ENCODE results near the gene CRHR1.

CRHR1 gene

DNA sequence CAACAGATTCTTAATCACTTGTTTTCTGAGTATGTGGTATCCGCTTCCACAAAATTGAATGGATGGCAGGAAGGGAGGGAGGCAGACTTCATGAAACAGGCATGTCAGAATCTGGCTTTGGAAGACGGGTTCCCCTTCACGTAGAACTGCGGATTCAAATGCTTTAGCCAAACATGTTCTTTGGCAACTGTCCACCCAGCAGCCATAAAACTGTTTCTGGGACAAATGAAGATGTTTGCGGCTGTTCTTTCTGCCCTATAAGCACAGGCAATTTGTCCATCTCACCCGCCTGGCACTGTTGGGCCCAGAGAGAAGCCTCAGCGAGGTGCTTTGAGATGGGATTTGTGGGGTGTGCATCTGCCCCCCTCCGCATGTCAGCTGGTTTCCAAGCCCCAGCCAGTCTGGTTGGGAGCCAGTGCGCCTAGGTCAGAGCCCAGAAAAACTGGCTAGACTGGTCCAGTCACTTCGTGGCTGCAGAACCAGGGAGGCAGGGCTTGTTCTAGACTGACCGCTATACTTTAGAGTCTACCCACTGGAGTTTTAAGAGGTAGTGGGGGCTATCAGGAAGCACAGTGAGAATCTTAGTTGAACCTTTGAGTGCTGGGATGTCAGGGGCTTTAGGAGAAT lies 6.3 kb downstream of the CRHR1 start:
- no peak for DNase-seq

DNA sequence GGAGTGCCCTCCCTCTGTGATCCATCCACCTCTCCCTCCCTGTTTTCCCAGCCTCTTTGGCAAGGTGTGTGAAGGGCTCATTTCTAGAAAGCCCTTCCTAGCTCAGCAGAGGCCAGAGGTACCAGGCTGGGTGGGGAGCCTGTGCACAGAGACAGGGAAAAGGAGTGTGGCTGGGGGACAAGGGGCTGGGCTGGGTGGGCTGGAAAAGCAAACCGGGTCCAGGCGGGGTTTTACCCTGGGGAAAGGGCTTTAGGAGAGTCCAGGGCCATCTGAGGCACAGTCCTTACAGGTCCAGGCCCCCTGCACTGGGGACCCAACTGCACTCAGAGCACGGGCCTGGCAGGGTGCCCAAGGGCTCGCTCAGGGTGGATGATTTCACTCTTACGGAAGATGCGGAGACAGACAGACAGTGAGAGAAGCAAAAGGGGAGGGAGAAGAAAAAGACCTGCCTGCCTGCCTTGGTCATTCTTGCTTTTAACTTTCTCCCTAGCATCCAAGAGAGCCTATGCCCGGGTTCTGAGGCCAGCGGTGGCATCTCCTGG lies 7.0 kb downstream of the CRHR1 start:
- no peak for DNase-seq

DNA sequence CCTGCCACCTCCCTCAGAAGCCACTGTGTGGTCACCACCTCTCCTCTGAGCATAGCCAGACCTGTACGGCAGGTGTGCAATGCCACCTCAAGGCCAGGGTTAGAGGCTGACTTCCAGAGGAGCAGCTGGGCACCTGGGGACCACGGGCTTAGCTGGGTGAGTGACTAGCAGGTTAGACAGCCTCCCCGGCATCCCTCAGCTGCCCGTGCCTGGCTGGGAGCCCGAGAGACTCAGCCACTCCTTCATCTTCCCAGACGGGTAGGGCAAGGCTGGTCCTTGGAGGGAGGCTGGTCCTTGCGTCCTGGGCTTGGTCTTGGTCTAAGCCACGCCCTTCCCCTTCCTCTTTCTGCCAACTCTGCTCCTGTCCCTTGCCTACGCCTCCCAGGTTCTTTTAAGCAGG lies 7.8 kb downstream of the CRHR1 start:
- no peak for DNase-seq

DNA sequence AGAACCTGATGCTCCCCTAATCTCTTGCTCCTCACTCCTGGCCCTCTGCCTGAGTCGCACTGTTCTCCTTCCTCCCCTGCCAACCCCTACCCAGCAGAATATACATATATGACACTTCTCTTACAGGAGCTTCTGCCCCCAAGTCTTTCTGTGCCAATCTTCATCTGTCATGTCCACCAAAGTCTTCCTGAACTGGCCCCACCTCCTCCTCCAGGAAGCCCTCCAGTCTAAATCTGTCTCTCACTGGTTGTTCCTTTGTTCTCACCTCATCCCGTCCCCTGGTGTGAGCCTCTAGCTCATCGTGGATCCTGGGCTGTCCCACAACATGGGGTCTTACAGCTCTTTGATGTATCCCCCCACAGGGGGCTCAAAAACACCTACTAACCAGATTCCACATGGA lies 8.3 kb downstream of the CRHR1 start:
- DNase-seq: no peak

DNA sequence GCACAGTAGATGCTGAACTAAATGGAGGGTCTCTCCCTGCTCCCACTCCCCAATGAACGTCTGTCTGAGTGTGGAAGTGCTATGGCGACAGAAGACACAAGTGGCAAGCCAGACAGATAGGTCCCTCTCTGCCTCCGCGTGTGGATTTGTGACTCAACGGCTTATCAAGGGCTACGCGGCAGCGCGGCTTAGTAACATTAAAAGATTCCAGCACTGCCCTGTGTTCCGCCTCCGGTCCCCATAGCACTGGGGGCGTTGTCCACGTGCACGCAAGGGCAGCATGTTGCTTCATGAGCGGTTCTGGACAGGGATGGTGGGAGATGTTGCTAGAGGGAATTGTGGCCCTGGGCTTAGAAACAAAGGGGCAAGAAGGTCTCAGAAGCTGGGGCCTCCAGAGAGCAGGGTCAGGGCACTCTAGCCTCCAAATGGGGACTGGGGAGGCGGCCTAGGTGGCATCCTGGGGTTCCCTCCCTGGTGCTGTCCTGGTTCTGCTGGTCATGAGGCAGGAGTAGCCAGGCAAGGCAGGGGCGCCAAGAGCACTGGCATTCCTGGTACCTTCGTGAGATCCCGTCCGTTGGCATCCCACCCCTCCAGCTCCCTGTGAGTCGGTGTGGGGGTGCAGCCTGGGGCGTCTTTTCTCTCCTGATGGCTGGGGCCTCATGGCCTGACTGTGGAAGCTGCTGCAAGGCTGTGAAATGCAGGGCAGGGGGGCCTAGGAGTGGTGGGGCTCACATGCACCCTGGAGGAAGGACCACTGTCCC lies 9.1 kb downstream of the CRHR1 start:
- DNase-seq: no peak

DNA sequence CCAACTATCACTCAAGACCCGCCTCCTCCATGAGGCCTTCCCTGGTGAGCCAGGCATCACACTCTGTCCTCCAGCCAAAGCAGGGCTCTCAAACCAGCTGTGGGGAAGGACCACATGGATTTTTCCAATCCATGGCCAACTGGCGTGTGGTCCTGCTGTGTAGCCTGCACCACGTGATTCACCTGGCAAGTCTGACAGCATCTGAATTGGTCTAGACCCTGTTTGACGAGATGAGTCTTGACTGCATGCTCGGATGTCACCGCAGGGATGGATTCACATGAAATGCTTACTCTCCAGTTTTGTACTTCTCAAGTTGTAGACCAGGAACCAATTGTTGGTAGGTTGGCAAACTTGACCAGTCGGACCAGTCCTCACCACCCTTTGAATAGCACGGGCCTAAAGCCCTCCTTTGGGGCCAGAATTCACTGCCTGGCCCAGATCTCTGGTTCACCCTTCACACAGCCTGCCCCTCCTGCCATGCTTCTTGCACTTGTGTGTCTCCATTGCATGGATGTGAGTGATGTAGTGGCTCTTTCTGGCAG lies 9.9 kb downstream of the CRHR1 start:
- no peak for DNase-seq

DNA sequence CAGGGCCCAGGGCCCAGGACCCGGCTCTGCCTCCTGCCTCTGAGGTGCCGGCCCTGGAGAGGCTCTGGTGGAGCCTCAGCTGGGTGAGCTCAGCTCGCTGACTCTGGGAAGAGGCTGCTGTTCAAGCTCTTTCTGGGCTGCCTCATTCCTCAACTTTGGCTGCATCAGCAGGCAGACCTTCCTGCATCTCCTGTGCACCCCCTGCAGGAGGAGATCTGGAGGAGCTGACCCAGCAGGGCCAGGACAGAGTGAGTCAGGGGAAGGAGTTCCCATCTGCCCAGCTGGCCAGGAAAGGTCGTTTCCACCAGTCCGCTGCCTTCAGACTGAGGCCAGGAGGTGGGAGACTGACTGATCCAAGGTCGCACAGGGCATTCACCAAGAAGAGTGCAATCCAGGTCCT lies 10.7 kb downstream of the CRHR1 start:
- DNase-seq: no peak

DNA sequence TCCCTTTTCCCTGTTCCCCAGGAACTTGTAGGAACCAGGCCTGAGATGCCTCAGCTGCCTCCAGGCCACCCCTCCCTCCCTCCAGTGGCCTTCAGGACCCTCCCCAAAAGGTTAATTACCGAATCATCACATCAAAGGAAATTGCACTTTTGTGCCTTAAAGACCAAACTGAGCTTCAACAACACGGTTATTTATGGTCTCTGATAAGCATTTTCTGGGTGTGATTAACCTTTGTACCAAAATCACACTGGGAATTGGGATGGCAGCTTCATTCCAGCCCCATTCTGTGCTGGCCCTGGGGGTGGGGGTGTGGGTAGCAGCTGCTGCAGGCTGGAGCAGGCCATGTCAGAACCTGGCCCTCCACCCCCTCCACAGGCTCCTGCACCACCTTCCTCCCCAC lies 16.7 kb downstream of the CRHR1 start:
- no peak for DNase-seq

DNA sequence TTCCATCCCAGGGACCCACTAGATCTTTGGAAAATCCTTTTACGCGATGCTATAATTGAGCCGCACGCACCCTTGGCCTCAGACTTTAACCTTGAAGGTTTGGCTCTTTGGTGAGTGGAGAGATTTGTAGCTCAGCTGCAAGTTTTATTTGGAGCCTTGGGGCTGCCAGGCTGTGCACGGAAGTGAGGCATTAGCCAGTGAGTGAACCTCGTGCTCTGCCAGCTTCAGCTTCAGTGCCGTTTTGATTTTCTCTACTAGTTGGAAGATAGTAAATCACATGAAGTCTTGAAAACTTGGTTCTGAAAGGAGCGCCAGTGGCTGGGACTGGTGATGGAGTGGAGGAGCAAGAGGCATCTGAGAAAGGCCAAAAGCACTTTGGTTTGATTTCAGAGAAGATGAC lies 17.3 kb downstream of the CRHR1 start:
- no peak for DNase-seq

DNA sequence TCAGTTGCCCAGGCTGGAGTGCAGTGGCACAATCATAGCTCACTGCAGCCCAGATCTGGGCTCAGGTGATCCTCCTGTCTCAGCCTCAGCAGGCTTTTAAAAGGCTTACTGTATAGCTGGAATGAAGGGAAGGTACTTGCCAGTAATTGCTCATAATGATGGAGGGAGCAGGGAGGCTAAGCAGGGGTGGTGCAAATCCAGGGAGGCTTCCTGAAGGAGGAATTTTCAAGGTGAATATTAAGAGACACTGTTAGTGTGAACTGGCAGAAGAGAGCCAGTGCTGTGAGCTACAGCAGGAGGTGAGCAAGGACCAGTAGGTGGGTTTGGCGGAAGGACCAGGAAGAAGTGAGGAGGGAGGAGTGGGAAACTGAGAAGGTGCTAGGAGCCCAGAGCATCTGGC lies 24.7 kb downstream of the CRHR1 start:
- no peak for DNase-seq

DNA sequence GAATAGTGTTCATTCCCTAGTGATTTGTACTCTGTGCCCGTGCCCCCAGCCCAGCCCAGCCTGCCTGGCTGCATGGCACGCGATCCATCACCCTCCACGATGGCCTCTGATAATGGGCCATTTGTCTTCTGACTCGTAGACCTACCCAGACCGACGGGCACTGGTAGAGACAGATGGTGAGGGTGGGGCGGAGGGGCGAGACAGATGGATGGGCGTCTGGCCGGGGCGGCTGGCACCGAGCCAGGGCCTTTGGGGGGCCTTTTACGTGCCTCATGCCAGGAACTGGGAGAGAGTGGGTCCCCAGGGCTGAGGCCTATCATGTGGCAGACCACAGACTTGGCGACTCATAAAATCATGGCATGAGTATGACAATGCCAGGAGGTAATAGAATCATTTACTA lies 25.4 kb downstream of the CRHR1 start:
- DNase-seq: no peak

DNA sequence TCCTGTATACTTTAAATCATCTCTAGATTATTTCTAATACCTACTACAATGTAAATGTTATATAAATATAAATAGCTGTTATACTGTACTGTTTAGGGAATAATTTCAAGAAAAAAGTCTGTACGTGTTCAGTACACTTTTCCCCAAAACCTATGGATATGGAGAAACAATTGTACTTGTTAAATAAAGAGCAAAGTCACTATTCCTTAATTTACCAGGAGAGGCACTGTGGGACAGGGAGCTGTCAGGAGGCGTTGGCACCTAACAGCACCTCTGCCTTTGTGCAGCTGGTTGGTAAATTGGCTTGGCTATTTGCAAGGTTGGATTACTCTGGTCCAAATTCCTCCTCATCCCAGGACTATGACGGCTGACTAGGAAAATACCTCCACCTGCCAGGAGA lies 28.0 kb downstream of the CRHR1 start:
- no peak for DNase-seq

DNA sequence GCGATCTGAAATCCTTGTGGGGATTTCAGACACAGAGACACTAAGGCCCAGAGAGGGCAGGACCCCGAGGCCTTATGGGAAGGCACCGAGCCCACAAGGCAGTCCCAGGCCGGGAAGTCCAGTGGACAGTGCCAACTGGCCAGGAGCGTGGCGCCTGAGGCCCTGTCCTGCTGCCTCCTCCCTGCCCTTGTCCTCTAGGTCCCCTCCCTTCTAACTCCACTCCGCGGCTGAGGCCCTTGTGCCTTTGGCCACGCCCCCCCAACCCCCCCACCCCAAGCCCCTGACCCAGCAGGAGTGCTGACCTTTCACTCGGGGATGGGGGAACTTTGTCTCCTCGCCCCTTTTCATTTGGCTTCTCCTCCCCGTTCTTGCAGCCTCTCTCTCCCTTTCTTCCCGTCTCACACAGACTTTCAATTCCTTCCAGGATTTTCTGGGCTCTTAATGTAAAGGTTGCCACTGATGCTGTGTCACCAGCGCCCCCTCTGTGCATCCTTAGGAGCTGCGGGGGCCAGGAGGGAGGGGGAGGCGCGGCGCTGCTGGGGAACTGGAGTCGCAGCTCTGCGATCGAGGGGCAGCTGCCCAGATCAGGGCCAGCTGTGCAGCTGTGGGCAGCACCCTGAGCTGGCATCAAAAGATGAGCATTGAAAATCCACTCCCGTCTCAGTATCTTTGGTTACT lies 29.1 kb downstream of the CRHR1 start:
- DNase-seq: no peak

DNA sequence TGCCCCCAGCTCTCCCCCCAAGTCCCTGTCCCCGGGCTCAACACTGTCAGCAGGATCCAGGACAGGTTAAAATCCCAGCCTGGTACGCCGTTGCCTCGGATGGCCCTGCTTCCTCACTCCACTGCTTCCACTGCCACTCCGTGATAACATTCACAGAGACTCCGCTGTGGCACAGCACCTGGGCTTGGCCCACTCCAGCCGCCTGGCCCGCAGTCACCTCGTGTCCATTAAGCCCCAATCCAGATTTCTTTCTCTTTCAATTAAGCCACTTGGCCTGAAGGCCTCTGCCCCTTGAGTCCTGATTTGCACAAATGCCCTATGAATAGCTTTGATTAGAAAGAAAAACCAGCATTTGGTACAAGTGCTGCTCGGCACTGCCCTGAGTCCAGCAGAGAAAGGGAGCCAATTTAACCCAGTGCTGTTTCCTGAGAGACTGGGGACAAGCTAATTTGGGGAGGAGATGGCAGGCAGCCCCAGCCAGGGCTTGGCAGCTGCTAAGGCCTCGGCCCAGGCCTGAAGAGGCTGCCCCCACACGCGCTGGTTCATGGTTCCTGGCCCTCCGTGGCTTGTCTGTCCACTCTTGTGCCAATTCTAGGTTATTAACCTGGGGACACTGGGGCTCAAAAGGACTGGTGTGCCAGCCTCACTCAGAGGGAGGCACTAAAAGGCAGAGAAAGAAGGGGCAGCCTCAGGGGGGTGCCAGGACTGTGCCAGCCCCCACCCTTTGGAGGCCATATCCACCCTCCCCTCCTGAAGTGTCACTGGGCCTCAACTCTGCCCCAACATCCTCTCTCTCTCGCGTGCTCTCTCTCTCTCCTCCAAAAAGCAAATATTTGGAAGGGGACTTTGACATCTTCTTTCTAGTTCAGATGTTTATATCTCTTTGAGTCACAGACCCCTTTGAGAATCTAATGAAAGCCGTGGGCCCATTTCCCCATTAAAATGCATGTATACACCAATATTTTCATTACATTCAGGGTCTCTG lies 30.8 kb downstream of the CRHR1 start:
- no peak for DNase-seq

DNA sequence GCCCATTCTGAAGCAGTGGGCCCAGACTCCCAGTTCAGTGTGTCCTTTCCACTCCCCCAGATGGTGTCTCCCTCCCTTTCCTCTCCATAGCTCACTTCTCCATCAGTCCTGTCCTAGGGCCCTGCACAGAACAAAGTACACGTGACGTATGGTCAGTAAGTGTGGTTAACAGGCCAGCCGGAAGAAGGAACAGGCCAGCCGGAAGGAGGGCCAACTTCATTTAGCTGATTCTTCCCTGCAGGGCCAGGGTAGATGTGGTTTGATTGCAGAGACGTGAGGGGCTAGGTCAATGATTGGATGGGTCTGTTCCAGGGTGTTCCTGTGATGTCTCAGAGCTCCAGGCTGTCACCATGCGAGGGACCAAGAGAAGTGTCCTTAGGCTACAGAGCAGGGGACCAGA lies 31.6 kb downstream of the CRHR1 start:
- no peak for DNase-seq

DNA sequence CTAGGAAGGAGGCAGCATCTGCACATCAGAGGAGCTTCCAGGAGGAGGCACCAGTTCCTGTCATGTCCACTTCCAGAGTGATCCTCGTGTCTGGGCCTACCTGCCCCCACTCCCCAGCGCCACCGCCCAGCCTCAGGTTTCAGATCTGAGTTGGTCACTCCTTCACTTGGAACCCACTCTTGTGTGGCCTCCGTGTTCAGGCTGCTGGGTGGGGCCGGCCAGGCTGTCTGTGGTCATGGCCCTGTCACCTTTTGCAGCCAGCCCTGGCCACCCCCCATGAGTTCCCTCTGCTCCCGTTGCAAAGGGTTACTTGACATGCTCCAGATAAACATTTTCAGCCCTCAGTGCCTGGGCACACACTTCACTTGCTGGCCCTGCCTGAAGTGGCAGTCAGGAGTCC lies 33.9 kb downstream of the CRHR1 start:
- DNase-seq: no peak

DNA sequence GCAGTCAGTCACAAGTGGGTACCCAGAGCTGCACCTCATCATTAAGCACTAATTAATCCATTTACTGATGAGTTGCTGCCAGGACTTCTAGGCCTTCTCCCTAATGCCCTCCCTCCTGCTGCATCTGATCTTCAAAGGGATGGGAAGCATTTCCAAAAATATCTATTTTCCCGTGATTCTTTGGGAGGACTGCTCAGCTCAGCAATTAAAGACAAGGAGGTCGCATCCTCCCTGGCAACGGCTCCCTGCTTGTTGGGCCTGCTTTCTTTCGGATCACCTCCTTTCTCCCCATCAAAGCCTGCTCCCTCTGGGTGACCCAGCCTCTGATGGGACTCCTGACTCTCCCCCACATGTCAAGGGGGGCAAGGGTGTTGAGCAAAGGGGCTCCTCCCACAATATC lies 34.6 kb downstream of the CRHR1 start:
- DNase-seq: no peak

DNA sequence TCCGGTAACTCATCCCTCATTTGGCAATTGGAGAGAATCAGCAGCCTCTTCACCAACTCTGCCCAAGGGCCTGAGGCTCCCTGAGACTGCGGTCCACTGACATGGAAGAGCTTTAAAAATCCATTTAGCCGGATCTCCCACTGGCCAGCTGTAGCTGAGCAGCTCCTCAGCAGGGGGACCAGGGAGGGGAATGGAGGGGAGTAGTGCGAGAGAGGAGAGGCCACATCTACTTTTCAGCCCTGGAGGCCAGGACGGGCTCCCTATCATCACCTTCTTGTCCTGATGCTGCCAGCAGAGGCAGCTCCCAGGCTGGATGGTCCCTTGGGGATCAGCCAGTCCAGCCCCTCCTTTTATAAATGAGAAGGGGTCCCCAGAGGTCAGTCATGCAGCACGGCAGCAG lies 35.5 kb downstream of the CRHR1 start:
- no peak for DNase-seq

DNA sequence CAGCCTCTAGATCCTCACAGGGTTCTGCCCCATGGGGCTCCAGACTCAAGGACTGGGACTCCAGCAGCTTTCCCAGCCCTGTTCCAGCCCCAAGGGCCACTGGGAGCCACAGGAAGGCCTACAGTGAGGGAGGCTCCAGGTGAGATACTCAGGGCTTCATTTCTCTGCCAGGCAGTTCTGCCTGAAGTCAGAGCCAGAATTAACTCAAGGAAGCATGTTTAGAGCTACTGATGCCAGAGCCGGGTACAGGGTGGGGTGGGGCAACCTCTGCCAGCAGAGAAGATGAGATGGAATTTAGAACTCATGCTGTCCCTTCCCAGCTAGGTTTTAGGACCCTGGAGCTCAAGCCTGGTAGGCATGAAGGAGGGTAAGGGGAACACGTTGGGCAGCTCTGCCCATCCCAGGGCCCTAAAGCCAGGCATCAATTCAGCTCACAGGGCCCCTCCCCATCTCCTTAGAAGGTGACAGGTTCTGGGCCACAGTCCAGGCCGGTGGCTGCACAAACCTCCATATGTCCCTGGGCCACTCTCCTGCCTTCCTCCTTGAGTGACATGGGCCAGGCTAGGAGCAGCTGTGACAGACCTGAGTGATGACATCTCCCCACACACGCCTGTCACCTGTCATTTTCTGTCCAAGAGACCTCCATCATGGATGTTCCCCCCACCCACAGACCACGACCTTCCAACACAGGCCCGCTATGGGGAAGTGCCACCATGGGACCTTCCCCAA lies 36.1 kb downstream of the CRHR1 start:
- DNase-seq: no peak

DNA sequence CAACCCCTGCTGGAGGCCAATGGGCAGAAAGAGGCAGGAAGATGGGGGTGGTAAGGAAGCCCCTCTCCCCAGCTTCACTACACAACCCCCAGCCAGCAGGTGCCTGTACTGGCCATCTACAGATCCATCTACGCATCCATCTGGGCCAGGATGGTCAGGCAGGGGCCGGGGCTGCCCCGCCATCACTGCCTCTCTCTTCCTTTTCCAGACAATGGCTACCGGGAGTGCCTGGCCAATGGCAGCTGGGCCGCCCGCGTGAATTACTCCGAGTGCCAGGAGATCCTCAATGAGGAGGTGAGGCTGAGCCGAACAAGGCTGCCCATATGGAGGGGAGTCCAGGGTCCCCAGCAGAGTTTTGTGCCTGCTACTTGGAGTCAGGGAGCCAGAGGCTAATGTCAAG lies 37.0 kb downstream of the CRHR1 start:
- no peak for DNase-seq

DNA sequence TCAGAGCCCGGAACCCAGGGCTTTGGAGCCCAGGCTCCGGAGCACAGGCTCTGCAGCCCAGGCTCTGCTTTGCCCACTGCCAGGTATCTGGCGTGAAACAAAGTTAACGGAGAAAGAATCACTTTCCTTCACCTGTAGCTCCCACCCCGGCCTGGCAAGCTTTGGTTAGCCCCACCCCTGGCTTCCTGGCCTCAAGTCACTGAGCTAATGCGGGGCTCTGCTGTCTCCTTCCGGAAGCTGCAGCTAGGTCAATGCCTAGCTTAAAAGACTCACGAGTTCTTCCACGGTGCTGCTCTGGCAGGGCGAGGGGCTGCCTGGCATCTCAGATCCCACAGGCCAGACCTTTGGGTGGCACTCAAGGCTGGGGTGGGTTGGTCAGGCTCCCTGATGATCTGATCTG lies 39.5 kb downstream of the CRHR1 start:
- no peak for DNase-seq

DNA sequence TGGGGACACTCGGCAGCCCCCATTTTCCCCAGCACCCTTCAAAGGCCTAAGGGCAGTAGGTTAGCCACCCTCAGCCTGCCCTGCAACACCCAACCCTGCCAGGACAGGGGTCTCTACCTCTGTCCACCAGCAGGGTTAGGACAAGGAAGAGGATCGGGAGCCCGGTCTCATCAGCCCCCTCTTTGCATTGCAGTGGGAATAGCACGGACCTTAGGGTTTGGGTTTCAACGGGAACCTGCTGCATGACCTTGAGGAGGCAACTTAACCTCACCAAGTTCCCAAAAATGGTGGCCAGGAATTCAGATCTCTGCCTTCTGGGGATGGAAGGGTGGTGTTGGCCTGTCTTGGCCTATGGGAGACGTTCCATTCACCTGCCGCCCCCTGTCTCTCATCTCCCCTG lies 40.4 kb downstream of the CRHR1 start:
- DNase-seq: no peak

All from suppressor macrophage treated with lipopolysaccharide for 4 hours (primary cell).